ENCODE data around the gene KCNQ1.

Gene KCNQ1

DNA sequence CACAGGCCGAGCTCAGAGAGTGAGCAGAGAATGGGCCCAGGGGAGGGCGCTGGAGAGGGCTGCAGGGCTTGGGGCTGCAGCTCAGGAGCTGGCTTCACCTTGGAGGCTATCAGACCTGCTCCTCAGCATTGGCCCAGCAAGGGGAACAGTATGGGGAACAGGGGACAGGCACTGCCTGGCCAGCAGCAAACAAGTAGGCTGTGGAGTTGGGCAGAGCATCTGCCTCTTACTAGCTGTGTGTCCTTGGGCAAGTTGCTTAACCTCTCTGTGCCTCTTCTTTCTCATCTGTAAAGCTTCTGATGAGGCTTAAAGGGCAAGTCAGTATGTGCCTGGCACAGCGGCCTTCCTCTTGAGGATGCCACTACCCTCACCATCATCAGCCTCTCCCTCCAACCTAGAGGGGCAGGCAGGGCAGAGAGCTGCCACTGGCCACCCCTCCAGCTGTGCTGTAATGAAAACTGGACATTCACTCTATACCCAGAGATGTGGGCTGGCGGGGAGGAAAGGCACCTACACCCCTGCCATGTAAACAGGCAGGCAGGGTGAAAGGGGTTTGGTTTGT is 448.2 kb downstream of the KCNQ1 start:
- no peak for DNase-seq (ENCODE audit: low read depth, low spot score)

DNA sequence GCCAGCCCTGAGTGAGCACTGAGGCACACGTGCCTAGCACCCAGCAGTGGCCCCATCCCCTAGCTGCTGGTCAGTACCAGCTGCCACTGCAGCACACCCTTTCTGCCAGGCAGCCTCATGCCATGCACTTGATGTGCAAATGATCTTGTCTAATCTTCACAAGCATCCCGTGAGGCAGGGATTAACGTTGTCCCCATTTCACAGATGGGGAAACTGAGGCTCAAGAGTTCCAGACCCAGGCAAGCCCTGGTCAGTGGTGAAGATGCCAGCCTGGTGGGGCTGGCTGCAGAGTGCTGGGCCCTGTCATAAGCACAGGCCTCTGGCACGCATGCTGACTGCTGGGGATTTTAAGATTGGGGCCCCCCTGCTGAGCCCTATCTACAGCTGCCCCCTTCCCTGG is 449.1 kb downstream of the KCNQ1 start:
- DNase-seq (ENCODE audit: low read depth, low spot score), result no peak

GRCh38 chr11:2896047-2896446 is 451.2 kb downstream of the KCNQ1 start:
- DNase-seq (ENCODE audit: low read depth, low spot score), result no peak

- DNase-seq (ENCODE audit: low read depth, low spot score), result no peak
These were observed 452.2 kb downstream of the KCNQ1 start for GRCh38 chr11:2897048-2897447.

DNA sequence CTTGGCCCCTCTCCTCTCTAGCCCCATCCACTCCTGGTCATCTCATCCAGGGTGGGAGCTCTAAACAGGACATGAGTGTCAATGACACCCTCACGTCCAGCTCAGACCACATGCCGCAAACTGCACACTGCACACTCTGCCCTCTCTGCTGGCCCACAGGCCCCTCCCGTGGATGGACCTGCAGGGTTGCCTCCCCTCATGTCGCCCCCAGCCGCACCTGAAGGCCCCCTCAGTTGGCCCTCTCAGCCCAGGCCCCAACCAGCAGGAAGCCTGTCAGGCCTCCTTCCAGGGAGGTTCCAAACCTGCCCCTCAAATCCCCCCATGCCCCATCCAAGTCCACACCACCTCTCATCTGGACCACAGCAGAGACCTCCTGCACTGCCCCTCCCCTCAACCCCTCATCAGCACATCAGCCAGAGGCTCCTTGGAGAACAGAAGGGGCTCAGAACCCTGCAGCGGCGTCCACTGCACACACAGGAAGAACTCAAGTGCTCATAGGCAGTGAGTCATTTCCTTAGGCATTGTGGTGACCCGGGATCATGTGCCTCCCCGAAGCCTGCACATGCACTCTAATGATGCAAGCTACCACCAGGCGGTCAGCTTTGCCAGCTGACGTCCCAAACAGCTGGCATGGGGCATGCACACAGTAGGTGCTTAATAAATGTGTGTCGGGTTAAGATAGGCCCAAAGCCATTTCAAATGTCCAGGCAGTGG is 453.7 kb downstream of the KCNQ1 start:
- DNase-seq (ENCODE audit: low read depth, low spot score), result no peak

Data from iPS DF 19.7 (cell line).